EL (cell line): ENCODE measurements around the gene CARD10.

ENCODE experiments used
- DNase-seq: peaks from one replicate; pipeline ENCODE4 v3.0.0-alpha.2; 2016

The CARD10 gene

DNA sequence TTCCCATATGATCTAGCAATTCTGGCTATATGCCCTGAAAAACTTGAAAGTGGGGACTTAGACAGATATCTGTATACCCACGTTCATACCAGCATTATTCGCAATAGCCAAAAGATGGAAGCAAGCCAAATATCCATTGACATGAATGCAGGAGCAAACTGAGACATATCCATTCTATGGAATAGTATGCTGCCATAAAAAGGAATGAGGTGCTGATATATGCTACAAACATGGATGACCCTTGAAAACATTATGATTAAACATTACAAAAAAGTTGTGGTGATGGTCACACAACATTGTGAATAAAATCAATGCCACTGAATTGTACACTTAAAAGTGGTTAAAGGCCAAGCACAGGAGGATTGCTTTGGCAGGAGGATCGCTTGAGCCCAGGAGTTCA is 58.5 kb downstream of the CARD10 start:
- no peak for DNase-seq

DNA sequence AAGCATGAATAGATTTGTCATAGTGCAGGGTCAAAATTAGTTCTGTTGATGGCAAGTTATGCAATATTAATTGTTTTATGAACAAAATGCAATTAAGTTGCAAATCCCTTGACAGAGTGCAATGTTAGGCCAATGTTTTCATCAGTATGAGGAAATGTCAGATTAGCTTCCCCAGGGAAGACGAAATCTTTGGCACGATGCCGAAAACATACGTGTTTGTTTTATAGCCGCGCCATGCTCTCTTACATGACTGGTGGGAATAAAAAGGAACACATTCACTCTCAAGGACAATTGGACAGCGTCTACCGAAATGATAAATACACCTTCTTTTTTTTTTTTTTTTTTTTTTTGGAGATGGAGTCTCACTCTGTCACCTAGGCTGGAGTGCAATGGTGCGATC is 60.0 kb downstream of the CARD10 start:
- DNase-seq = no peak

DNA sequence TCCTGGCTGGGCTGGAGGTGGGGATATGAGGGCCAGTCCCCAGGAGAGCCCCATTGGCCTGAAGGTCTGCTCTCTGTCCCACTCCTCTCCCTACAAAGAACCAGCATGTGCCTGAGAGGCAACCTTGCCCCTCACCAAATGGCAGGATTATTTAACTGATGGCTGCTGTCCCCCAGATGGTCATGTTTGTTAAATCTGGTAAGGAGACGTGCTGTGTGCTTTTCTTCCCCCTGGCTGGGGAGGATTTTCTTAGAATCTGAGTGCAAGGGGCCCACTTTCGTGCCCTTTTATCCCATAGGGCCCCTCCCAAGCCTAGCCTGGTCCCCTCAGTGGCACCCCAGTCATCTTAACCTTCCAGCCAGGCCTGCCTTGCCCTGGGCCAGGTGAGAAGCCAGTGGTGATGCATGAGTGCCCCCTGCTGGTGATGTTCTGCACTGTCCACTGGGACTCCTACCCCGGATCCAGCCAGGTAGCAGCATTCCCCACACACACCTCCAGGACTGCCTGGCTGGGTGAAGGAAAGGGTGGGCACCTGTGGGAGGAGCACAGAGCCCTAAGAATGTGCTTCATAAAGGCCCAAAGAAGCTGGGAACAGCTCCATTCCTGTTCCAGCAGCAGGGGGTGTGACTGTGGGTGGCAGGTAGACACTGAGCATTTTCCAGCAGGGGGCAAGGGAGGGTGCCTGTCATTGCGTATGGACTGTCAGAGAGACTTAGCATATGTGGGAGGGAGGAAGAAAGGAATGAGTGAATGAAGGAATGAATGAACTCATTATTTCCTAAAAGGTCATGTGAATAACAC is 61.9 kb downstream of the CARD10 start:
- peak; percentile 60 for DNase-seq

DNA sequence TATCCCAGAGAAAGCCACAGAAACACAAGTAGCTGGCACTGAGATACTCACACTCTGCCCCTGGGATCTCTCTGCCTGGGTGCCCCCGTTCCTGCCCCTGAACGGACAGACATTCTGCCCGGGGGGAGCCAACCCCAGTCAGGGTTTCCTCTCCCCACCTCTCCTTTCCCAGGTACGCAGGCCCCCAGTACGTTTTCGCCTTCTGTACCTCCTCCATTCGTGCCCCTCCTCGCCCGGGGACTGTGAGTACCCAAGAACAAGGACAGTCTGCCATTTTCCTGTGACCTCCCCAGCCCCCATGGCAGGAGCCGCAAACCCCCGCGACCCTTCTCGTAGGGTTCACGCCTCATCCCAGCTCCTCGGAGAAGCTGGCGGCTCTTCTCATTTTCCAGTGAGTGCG is 62.9 kb downstream of the CARD10 start:
- no peak for DNase-seq

DNA sequence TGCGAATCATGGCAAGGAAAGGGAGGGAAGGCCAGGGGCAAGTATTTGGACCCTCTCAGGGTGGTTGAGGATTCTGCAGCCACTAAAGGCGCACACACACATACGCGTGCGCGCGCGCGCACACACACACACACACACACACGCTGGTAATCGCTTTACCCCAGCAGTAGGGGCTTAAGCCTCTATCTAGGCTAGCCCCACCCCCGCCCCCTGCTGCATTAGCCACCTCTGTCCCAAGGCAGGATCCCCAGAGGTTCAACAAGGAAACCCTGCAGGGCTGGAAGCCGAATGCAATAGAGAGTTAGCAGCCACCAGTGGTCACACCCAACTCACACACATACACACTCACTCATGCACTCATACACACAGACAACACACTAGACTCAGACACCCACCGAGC is 63.3 kb downstream of the CARD10 start:
- DNase-seq = no peak

DNA sequence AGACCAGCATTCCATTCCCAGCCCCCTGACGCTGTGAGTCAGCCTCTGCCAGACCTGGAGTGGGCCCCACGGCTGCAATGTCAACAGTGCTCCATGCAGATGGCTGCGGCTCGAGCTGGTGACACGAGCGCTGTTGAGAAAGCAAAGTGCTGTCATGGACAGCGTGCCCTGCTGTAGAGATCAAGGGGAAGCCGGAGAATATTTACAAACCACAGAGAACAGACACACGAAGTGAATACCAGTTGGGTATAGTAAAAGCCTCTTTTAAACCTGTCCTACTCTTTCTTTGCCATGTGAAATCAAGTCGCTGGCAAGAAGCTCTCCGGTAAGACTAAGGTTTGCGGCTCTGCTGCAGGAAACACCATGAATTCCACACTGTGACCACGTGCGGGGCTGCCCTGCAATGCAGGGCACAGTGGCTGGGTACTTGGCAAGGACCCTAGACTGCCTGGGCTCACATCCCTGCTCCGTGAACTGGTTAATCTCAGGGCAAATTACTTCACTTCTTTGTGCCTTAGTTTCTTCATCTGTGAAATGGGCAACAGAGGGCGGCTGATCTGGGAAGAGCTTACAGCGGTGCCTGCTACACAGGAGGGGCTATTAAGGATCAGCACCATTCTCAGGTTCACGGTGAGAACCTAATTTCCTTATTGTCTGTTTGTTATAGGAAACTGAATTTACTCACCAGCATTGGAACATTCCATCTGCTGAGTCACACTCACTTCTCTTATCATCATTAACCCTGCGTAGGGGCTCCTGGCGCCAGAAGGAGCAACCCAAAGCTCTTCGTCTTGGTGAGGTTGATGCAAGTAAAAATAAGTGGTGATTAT is 64.1 kb downstream of the CARD10 start:
- peak; percentile 89 for DNase-seq

DNA sequence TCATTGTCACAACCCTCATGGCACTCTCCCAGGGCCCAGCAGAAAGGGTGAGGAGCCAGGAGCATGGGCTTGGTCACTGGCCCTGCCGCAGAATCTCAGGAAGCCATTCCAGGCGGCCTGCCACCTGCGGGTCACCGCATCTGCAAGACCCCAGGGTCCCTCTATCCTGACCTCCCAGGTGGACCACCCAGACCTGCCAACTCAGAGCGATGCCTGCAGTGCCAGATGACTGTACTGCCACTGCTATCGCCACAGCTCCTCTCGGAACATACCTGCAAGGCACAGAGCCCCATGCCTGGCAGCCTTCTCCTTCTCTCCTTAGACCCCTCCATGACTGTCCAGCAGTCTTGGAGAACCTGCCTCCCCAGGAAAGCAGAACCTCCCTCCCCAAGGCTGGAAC is 65.5 kb downstream of the CARD10 start:
- DNase-seq = no peak

DNA sequence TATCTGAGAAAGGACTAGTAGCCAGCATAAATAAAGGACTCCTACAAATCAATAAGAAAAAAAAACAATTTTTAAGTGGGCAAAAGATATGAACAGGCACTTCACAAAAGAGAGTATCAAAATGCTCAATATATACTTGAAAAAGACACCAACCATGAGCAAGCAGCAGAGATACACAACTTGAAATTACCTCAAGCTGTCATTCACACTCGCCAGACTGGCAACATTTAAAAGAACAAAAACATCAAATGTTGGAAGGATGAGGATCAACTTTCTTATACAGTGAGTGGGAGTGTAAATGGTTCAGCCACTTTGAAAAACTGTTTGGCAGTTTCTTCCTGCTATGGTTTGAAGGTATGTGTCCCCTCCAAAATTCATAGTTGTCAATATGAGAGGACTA is 68.0 kb downstream of the CARD10 start:
- no peak for DNase-seq

DNA sequence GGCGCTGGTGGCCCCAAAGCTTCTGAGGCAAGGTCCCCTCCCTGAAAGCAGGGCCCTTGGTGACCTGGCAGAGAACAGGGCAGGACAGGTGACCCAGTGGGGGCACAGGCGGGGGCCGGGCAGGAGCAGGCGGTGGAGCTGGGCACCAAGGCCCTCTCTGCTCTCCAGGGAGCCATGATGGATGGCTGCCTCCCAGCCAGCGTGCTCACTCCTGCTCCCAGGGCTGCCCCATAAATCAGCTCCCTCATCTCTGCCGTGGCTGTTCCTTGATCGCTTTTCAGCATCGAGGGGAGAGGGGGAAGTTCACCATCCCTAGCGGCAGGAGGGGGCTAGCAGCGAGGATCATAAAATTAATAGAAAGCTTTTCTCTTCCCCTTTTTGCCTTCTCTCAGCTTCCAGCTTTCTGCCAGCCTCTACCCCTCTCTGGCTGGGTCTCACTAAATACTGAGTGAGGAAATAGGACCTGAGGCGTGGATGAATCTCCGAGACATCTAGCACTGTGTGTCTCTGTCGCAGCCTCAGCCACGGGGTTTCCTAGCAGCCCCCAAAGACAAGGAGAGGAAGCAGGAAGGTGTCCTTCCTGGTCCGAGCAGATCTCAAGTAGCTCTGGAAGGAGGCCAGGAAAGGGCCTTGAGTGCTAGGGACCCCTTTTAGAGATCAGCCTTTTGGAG is 69.7 kb downstream of the CARD10 start:
- no peak for DNase-seq

DNA sequence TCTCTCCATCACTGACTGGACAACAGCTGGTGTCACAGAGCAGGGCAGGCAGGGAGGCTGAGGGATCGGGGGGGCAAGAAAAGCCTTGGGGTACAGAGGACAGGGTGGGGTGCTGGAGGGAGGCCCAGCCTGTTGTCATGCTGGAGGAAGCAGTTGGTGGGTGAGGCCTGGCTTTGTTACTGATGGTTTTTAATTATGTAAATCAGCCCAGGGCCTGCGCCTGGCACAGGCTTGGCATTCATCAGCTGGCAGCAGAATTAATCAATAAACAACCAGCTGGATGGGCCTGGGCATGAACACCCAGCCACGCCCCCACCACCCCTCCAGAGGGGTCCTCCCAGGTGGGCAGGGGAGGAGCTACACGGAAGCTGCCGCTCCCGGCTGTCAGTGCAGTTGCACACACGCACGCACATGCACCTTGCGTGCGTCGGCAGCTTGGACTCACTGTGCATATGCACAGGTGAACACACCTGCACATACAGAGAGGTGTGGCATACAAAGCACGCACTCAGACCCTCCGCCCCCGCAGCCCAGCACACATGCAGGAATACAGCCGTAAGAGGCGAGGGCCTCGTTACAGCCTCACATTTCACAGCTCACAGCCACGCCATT is 70.6 kb downstream of the CARD10 start:
- DNase-seq = no peak

DNA sequence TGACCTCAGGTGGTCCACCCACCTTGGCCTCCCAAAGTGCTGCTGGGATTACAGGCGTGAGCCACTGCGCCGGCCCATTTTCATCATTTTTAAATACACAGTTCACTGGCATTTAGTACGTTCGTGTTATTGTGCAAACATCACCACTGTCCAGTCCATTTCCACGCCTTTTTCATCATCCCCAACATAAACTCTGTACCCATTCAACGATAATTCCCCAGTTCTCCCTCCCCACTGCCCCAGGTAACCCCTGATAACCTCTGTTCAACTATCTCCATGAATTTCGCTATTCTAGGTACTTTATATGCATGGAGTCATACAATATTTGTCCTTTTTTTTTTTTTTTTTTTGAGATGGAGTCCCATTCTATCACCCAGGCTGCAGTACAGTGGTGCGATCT is 73.7 kb downstream of the CARD10 start:
- no peak for DNase-seq

DNA sequence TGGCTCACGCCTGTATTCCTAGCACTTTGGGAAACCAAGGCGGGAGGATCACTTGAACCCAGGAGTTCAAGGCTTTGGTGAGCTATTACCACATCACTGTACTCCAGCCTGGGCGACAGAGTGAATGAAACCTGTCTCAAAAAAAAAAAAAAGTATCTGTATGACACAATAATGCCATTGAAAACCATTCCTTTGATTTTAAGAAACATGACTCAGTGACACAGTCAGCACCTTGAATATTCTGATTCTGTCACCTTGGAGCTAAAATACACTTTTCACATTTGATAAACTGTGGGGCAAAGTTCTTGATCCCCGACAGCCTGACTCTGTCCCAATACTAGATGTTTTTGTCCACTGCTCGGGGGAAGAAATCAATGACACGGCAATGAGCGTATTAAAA is 75.2 kb downstream of the CARD10 start:
- no peak for DNase-seq

DNA sequence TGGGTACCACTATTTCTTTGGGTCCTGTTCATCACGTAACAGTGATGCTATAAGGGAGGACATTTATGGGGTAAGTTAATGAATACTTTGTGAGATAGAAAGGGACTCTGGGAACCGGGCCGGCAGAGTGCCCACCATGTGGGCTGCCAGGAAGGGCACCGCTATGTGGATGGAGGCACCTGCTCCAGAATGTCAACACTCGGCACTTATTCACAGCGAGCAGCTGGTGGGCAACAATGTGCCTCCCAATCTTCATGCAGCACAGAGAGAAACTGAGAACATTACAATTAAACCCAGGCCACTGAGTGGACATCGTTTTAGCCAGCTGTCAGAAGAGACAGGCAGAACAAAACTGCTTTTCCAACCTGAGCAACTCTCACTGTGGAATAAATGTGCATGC is 76.1 kb downstream of the CARD10 start:
- no peak for DNase-seq

DNA sequence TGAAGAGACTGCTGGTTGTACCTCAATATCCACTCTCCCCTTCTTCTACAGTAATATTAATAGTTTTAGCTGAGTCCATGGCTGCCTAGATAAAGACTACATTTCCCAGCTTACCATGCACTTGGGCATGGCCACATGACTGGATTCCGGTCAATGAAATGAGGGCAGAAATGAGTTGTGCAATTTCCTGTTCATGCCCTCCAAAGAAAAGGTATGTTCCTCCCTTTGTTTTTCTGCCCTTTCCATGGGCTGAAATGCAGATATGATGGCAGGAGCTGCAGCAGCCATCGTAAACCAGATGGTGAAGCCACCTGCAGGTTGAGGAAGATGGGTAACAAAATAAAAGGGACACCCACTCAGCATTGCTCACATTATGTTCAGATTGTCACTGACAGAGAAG is 76.7 kb downstream of the CARD10 start:
- DNase-seq = peak; percentile 58

DNA sequence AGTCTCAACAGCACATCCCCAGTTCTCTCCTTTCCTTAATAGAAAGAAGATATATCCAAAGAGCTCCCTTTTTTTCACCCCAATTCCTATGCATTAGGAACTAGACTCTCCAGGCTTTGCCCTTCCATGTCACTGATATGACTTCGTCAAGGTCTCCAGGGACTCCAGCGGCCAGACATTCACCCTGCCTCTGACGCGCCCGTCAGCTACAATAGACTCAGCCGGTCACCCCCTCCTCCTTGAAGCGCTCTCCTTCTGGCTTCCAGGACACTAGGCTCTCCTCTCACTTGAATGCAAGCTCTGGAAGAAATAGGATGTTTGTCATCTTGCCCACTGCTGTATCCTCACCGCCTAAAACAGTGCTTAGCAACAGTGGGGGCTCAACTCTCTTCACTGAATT is 77.1 kb downstream of the CARD10 start:
- DNase-seq = no peak

DNA sequence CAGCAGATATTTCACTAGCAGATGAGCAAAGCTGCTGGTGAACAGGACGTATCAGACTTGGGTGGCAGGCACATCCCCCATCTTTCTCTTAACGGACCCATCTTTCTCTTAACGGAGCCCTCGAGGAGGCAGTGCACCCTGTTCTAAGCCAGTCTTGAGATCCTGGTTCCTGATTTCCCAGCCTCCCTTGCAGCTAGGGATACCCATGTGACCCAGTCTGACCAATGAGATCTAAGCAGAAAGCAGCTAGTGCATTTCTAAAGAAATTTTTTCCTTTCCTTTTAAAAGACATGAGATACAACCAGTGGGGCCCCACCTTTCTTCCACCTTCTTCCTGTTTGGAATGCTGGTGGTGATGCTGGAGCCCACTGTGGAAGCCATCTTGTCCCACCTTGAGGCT is 78.3 kb downstream of the CARD10 start:
- no peak for DNase-seq
